IPS-18a (cell line): ENCODE results near the gene TNFRSF12A.

ENCODE experiments used
- H3K27ac ChIP-seq: one replicate; pipeline ENCODE4 v1.5.1; 2013; ENCODE audit warnings: low read length
- H3K27me3 ChIP-seq: one replicate; pipeline ENCODE4 v1.6.1; 2013; ENCODE audit warnings: mild to moderate bottlenecking, low read length; ENCODE audit not compliant: control insufficient read depth, insufficient read depth
- H3K36me3 ChIP-seq: one replicate; pipeline ENCODE4 v1.6.1; 2013; ENCODE audit warnings: low read depth, low read length; ENCODE audit not compliant: control insufficient read depth
- H3K4me1 ChIP-seq: one replicate; pipeline ENCODE4 v1.6.1; 2013; ENCODE audit warnings: low read depth, low read length; ENCODE audit not compliant: control insufficient read depth
- H3K4me3 ChIP-seq: one replicate; pipeline ENCODE4 v1.5.1; 2013; ENCODE audit warnings: low read length
- H3K9ac ChIP-seq: one replicate; pipeline ENCODE4 v1.6.1; 2013; ENCODE audit warnings: mild to moderate bottlenecking, low read length, moderate library complexity
- H3K9me3 ChIP-seq: one replicate; pipeline ENCODE4 v1.6.1; 2013; ENCODE audit warnings: low read depth, low read length; ENCODE audit not compliant: control insufficient read depth

The TNFRSF12A gene

DNA sequence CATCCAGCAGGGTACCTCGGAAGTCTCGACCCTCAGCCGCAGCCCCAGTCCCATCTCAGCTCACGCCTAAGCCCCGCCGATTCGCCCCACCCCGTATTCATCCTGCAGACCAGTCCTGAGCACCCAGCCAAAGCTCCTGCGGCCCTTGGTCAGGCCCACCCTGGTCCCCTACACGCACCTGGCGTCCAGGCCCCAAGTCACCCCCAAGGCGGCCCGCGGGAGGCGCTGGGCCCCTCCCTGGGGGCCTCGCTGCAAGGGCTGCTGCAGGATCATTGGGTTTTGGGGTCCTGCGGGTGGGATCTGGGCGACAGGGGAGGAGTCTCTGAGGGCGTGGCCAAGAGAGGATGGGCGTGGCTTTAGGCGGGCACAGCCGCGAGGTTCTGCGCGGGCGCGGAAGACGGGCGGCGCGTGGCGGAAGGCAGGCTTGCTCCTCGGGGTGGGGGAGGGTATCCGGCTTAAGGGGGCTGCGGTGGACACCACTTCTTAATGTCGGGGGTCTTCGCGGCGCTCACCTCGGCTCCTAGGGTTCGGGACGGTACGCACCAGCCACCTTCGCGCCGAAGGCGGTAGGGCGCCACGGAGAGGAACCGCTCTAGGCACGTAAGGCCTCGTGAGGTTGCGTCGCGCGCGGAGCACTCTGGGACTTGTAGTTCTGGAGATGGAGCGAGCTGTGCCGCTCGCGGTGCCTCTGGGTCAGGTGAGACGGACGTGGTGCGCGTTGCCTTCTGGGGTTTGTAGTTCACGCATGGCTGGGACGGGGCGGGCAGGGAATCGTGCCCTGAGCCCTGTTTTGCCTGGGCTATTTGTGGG is 3.7 kb downstream of the TNFRSF12A start, which contains the start of the genes HCFC1R1 and THOC6:
Gene HCFC1R1 (minus strand): TSS at position 274 of the 810 bp plus-strand sequence. CDS start 1 bp downstream, at position 273.
Gene THOC6 (plus strand): TSS at position 367 of the 810 bp plus-strand sequence. CDS start 292 bp downstream, at position 659.
- Histone ChIP-seq H3K4me3 (peak within 1 kb of the TSS; percentile 99), H3K9ac (peak within 1 kb of the TSS; percentile 88), H3K36me3 (peaks cover 23% of the 10 kb centered on the region), H3K27ac (peak within 1 kb of the TSS; percentile 87), H3K9me3 (no peaks in the 10 kb centered on the region), H3K27me3 (no peaks in the 10 kb centered on the region), H3K4me1 (peaks cover 17% of the 10 kb centered on the region)

DNA sequence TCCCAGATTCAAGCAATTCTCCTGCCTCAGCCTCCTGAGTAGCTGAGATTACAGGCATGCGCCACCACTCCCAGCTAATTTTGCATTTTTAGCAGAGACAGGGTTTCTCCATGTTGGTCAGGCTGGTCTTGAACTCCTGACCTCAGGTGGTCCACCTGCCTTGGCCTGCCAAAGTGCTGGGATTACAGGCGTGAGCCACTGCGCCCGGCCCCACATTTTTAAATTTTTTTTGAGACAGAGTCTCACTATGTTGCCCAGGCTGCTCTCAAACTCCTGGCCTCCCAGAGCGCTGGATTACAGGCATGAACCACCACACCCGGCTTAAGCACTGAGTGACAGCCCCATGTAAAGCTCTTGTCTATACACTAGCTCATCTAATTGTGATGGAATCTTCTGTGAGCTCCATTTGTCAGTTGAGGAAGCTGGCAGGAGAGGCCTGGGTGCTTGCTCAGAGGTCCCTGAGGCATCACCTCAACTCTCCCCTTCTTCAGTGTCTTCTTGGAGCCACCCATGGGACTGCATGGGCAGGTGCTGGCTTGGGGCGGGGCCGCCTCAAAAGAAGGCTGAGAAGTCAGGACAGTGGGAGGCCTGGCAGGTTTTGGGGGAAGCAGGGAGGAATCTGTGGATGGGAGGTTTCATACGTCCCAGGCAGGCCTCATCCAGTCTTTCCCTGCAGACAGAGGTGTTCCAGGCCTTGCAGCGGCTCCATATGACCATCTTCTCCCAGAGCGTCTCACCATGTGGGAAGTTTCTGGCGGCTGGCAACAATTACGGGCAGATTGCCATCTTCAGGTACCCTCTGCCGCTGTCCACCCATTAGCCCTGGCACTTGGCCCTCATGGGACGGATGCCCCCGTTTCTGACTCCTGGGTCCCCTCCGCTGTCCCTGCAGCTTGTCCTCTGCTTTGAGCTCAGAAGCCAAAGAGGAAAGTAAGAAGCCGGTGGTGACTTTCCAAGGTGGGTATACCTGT is 5.1 kb downstream of the TNFRSF12A start:
- H3K4me1 ChIP-seq, result peaks cover 17% of the 10 kb centered on the region
- no peak overlapping the region for H3K4me3 ChIP-seq
- peaks cover 23% of the 10 kb centered on the region for H3K36me3 ChIP-seq
- no peak overlapping the region for H3K9ac ChIP-seq
- H3K27me3 ChIP-seq, result no peaks in the 10 kb centered on the region
- H3K27ac ChIP-seq, result no peak overlapping the region
- no peaks in the 10 kb centered on the region for H3K9me3 ChIP-seq

DNA sequence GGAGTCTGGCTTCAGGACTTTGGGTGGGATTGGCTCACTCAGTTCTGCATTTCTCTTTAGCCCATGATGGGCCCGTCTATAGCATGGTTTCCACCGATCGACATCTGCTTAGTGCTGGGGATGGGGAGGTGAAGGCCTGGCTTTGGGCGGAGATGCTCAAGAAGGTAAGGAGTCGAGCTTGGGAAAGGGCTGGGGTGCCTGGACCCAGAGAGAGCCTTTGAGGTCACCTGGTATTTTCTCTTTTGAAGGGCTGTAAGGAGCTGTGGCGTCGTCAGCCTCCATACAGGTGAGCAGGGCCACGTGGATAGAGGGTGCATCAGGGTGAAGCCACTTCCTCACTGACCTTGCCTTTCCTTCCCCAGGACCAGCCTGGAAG is 5.8 kb downstream of the TNFRSF12A start:
- Histone ChIP-seq H3K27me3 (no peaks in the 10 kb centered on the region), H3K27ac (no peak overlapping the region), H3K36me3 (peaks cover 23% of the 10 kb centered on the region), H3K4me1 (peaks cover 17% of the 10 kb centered on the region), H3K4me3 (no peak overlapping the region), H3K9me3 (no peaks in the 10 kb centered on the region), H3K9ac (no peak overlapping the region)

DNA sequence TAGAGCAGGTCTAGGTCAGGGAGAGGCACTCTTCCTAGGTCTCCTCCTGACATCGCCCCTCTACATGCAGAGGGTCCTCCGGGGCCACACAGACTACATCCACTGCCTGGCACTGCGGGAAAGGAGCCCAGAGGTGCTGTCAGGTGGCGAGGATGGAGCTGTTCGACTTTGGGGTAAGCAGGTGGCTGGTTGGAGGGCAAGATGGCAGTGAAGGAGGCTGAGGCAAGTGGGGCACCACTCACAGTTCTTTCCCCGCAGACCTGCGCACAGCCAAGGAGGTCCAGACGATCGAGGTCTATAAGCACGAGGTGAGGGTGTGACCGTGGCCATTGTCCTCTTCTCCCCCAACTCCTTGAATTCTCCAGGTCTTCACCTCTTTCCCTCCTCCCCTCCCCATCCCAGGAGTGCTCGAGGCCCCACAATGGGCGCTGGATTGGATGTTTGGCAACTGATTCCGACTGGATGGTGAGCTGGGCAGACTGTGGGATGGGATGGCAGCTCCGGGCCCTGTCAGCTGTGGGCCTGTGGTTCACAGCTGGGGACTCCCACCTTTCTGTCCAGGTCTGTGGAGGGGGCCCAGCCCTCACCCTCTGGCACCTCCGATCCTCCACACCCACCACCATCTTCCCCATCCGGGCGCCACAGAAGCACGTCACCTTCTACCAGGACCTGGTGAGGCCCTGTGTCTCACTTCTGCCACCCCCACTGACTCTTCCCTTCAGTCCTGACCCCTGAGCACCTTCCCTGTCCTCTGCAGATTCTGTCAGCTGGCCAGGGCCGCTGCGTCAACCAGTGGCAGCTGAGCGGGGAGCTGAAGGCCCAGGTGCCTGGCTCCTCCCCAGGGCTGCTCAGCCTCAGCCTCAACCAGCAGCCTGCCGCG is 6.7 kb downstream of the TNFRSF12A start:
- no peak overlapping the region for H3K27ac ChIP-seq
- peaks cover 17% of the 10 kb centered on the region for H3K4me1 ChIP-seq
- H3K27me3 ChIP-seq, result no peaks in the 10 kb centered on the region

DNA sequence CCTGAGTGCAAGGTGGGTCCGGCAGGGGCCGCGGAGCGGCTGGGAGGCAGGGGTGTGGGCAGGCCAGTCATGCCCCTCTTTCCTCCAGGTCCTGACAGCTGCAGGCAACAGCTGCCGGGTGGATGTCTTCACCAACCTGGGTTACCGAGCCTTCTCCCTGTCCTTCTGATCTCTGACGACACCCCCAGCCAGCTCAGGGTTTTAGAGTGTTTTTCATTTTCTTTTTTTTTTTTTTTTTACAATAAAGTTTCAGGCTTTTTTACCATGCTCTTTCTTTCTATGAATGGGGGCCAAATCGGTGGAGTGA is 7.3 kb downstream of the TNFRSF12A start:
- H3K9ac ChIP-seq, result no peak overlapping the region
- peaks cover 11% of the 10 kb centered on the region for H3K4me1 ChIP-seq
- no peaks in the 10 kb centered on the region for H3K27me3 ChIP-seq
- no peak overlapping the region for H3K4me3 ChIP-seq
- H3K9me3 ChIP-seq, result no peaks in the 10 kb centered on the region
- H3K27ac ChIP-seq, result no peak overlapping the region
- H3K36me3 ChIP-seq, result peaks cover 18% of the 10 kb centered on the region

More for the DNA sequence above, 6.7 kb downstream of the TNFRSF12A start:
- Histone ChIP-seq H3K9me3 (no peaks in the 10 kb centered on the region), H3K36me3 (peaks cover 22% of the 10 kb centered on the region), H3K4me3 (no peak overlapping the region), H3K9ac (no peak overlapping the region)

DNA sequence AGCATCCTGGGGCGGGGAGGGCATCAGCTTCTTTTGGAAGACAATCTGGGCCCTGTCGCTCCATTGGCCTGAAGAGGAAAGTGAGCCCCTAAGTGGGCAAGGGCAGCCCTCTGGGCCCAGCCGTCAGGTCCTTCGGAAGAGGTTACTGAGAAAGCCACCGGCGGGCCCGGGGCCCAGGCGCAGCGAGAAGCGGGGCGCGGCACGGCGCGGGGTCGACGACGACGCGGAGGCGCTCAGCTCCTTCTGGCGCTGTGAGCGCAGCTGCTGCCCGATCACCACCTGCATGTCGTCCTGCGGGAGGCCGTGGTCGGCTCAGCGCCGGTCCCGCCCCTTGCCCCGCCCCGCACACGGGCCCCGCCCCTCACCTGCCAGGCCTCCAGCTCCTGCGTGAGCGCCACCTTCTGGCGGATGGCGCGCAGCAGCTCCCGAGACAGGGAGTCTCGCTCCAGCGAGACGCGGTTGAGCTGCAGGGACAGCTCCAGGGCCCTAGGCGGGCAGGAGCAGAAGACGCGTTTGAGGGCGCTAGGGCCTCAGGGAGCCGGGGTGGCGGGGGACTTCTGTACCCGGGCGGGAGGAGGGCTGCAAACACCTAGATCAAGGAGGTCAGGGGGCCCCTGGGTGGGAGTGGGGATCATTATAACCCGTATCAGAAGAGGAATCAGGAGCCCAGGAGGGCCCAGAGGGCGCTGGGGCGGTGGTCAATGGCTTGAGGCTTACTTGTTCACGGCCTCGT is 8.0 kb downstream of the TNFRSF12A start:
- Histone ChIP-seq H3K4me1 (peaks cover 4% of the 10 kb centered on the region), H3K9me3 (no peaks in the 10 kb centered on the region), H3K27me3 (no peaks in the 10 kb centered on the region), H3K9ac (no peak overlapping the region), H3K4me3 (peak overlapping the region; percentile 25), H3K36me3 (peaks cover 18% of the 10 kb centered on the region), H3K27ac (no peak overlapping the region)

DNA sequence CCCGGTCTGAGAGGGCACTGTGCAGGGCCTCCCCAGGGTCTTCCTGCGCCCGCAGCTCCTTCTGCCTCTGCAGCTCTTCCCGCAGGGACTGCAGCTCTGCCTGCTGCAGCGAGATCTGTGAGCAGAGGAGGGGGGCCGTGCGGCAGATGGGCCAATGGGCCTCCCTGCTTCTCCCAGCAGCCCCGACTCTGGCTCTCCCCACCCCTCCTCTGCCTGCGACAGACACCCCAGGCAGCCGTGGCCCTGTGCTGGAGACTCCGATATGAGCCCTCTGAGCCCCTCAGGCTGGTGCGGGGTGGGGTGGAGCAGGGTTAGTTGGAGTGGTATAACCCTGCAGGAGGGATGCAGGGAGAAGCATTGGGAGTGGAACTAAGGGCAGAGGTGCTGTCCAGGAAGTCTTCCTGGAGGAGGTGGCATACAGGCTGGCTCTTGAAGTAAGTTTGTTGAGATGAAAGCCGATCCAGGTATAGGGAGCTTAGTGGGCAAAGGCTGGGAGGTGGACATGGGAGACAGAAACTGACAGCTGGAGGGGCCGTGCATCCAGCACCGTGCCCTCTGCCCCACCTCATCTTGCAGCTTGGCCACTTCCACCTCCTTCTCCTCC is 8.7 kb downstream of the TNFRSF12A start:
- Histone ChIP-seq H3K36me3 (peaks cover 18% of the 10 kb centered on the region), H3K27ac (no peak overlapping the region), H3K9ac (no peak overlapping the region), H3K4me3 (no peak overlapping the region), H3K9me3 (no peaks in the 10 kb centered on the region), H3K4me1 (peaks cover 3% of the 10 kb centered on the region), H3K27me3 (no peaks in the 10 kb centered on the region)

DNA sequence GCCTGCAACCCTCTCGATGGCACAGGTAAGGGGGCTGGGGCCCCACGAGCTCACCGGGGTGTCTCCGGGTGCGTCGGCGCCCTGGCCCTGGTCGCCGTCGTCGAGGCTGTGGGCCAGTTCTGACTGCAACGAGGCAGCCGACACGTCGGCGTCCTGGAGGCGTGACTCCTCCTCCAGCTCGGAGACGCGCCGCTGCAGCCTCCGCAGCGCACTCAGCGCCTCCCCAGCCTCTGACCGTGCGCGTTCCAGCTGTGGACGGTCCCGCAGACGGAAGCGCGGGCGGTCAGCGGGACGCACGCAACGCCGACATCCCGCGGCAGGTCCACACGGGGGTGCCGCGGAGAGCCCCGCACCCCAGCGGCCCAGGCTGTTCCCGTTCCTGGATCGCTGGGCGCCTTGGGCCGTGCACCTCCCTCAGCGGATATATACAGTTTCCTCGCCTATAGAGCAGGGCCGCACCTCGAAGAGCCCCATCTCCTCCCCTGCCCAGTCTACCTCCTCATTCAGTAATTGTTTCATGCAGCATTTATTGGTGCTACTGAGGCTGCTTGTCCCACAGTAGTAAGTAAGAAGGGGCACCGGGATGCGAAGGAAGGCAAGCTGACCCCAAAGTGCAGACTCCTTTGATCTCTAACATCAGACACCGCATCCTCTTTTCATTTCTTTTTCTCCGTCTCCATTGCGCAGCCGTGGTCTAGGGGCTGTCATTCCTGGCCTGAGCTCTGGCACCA is 9.5 kb downstream of the TNFRSF12A start:
- H3K9ac ChIP-seq, result no peak overlapping the region
- no peak overlapping the region for H3K4me3 ChIP-seq
- no peak overlapping the region for H3K27ac ChIP-seq
- no peaks in the 10 kb centered on the region for H3K9me3 ChIP-seq
- H3K36me3 ChIP-seq, result peaks cover 18% of the 10 kb centered on the region
- H3K27me3 ChIP-seq, result peaks cover 3% of the 10 kb centered on the region
- peaks cover 3% of the 10 kb centered on the region for H3K4me1 ChIP-seq

DNA sequence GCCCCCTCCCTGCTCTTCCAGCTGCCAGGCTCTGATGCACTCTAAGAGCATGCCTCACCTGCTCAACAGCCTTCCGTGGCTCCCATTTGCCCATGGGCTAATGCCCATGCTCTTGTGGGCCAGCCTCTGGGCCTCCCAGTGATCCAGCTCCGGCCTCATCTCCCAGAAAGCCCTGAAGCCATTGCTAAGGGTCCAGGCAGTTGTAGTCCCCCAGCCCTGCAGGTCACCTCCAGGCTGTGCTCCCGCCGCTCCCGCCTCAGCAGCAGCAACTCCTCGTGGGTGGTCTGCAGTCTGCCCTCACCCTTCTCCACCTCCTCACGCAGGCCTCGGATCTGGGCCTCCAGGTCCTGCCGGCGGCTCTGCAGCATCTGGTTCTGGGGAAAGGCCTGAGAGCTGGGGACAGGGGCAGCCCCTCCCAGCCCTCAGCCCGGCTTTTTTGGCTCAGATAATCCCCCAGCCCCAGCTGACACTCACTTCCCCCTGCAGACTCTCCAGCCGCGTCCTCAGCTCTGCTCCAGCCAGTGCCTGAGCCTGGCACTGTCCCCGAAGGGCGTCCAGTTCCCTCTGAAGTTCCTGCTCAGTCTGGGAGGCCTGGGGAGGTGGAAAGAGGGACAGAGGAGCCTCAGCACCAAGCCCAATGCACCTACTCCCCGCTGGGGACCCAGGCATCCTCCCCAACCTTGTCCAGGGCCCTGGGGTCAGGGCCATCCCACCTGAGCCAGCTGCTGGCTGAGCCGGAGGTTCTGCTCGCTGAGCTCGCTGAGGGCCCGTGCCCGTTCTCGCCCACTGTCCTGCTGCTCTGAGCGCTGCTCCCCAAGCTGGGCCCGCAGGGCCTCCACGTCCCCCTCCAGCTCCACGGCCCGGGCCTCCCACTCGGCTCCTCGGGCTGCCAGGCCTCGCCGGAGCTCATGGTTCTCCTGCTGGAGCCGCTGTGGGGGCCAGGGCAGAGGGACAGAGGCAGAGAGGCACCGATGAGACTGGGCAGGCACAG is 10.3 kb downstream of the TNFRSF12A start:
- H3K4me1 ChIP-seq, result peaks cover 3% of the 10 kb centered on the region
- H3K27ac ChIP-seq, result no peak overlapping the region
- peaks cover 18% of the 10 kb centered on the region for H3K36me3 ChIP-seq
- H3K4me3 ChIP-seq, result no peak overlapping the region
- no peak overlapping the region for H3K9ac ChIP-seq
- H3K27me3 ChIP-seq, result peaks cover 9% of the 10 kb centered on the region
- no peaks in the 10 kb centered on the region for H3K9me3 ChIP-seq
